WERI-Rb-1 (cell line): ENCODE results near the gene GABRG3.

Source experiments
- DNase-seq: peaks from one replicate; pipeline ENCODE4 v3.0.0-alpha.2; 2020
- H3K27ac ChIP-seq: fragments of 250-450 bp; sonication (Bioruptor Pico); 2 replicates; pipeline ENCODE4 v1.5.1; 2020; ENCODE audit warnings: mild to moderate bottlenecking, moderate library complexity
- H3K27me3 ChIP-seq: fragments of 250-450 bp; sonication (Bioruptor Pico); 2 replicates; pipeline ENCODE4 v1.5.1; 2021; ENCODE audit warnings: mild to moderate bottlenecking, low read depth, moderate library complexity; ENCODE audit not compliant: insufficient read depth, severe bottlenecking
- H3K36me3 ChIP-seq: fragments of 250-450 bp; sonication (Bioruptor Pico); 2 replicates; pipeline ENCODE4 v1.5.1; 2020; ENCODE audit warnings: mild to moderate bottlenecking, moderate library complexity
- H3K4me3 ChIP-seq: 2 replicates; pipeline ENCODE4 v1.5.1; 2011; ENCODE audit warnings: low read depth, mild to moderate bottlenecking, control low read depth, low read length
- H3K9me3 ChIP-seq: fragments of 250-450 bp; sonication (Bioruptor Pico); 2 replicates; pipeline ENCODE4 v1.5.1; 2021; ENCODE audit warnings: mild to moderate bottlenecking, moderate library complexity; ENCODE audit not compliant: severe bottlenecking
- TF ChIP-seq, protein P1 (sequence below): IDR thresholded peaks from 2 replicates; pipeline ENCODE4 v1.5.1; 2011; ENCODE audit warnings: low read depth, mild to moderate bottlenecking, control low read depth, inconsistent platforms, low read length

Gene GABRG3

DNA sequence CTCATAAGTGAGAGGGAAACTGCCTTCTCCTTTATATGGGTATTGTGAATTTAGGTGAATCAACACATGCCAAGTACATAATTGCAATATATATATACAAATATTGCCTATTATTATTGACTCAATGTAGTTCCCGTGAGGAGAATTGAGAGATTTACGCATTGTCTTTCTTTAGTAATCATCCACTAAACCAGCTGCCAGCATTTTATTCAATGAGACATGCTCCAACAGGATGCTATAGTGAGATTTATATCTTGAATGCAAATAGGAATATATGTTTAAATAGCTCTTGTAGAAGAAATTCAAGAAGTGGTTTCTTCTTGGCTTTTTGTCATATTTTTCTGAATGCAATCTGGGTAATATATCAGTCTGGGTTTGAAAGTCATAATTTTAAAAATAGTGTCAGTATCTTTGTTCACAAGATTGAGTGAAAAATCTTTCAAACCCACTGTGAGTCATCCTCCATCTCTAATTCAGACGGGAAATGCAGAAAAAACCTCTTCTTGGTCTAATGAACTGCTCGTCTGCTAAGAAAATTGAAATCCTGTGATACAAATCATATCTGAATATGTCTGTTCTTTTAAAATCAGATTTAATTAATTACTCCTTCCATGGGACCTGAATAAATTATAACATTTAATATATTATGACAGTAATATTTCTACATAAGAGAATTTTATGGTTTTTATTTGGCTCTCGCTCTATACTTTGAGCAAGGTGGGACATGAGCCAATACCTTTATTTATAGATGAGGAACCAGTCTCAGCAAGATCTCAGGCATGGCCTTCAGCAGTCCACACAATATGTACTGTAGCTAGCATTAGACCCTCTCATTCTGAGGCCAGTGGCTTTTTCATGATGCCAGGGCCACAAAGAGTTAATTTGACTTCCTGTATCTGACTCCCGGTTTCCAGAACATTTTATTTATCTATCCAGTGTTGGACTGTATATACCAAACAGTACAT lies 516.0 kb downstream of the GABRG3 start:
- Histone ChIP-seq H3K27ac (no peak overlapping the region), H3K4me3 (no peak overlapping the region), H3K36me3 (no peaks in the 10 kb centered on the region), H3K9me3 (no peaks in the 10 kb centered on the region), H3K27me3 (no peaks in the 10 kb centered on the region)
- DNase-seq: no peak
- TF ChIP-seq, protein P1, sequence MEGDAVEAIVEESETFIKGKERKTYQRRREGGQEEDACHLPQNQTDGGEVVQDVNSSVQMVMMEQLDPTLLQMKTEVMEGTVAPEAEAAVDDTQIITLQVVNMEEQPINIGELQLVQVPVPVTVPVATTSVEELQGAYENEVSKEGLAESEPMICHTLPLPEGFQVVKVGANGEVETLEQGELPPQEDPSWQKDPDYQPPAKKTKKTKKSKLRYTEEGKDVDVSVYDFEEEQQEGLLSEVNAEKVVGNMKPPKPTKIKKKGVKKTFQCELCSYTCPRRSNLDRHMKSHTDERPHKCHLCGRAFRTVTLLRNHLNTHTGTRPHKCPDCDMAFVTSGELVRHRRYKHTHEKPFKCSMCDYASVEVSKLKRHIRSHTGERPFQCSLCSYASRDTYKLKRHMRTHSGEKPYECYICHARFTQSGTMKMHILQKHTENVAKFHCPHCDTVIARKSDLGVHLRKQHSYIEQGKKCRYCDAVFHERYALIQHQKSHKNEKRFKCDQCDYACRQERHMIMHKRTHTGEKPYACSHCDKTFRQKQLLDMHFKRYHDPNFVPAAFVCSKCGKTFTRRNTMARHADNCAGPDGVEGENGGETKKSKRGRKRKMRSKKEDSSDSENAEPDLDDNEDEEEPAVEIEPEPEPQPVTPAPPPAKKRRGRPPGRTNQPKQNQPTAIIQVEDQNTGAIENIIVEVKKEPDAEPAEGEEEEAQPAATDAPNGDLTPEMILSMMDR: no peak

DNA sequence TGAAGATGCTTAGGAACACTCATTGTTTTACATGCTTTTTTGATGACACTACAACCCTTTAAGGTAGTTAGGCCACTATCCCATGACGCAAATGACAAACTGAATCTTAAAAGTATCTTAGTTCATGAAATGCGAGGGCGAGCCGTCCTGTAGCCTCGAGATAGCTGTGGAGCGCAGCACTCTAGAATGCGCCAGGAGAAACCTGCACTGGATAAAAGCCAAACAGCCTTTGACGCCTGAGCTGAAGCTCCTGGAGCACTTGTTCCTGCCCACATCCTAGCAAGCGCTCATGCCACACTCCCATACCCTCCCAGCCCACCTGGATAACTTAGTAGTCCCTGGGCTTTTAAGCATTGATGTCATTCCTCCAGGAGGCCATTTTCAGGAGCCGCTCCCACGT lies 516.9 kb downstream of the GABRG3 start:
- Histone ChIP-seq H3K4me3 (no peak overlapping the region), H3K9me3 (no peaks in the 10 kb centered on the region), H3K27ac (no peak overlapping the region), H3K36me3 (no peaks in the 10 kb centered on the region), H3K27me3 (no peaks in the 10 kb centered on the region)
- DNase-seq: no peak
- TF ChIP-seq, protein P1: no peak

DNA sequence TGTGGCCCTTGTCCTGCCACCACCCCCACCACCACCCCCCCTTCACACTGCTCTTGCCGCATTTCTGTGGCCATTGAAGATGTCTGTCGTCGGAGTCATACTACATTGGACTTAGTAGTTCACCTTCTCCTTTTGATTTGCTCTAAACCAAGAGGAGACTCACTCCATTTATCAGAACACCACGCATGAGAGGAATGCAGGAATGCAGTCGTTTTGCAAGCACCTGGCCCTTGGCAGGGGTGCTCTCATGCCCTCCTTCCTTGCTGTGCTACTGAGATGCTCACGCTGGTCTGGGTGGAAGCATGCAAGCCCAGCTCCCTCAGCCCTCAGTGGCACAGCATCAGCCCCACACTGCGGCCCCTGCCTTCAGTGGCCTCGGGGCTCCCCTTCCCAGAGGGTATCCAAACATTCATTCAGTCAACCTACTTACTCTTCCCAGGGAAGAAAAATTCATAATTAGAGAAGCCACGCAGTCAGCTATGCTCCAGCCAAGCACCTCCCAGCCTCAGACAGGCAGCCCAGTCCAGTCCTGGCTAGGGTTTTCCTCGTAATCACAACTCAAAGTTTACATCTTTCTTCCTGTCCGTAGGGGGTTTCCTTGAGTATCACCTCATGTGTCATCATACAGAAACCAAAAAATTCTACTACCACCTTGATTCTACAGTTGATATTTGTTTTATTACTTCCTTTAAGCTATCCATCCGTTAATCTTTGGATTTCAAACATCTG lies 520.0 kb downstream of the GABRG3 start:
- H3K9me3 ChIP-seq: no peaks in the 10 kb centered on the region
- H3K27ac ChIP-seq: no peak overlapping the region
- H3K27me3 ChIP-seq: no peaks in the 10 kb centered on the region
- H3K4me3 ChIP-seq: no peak overlapping the region
- no peaks in the 10 kb centered on the region for H3K36me3 ChIP-seq
- TF ChIP-seq, protein P1: no peak
- DNase-seq: no peak

DNA sequence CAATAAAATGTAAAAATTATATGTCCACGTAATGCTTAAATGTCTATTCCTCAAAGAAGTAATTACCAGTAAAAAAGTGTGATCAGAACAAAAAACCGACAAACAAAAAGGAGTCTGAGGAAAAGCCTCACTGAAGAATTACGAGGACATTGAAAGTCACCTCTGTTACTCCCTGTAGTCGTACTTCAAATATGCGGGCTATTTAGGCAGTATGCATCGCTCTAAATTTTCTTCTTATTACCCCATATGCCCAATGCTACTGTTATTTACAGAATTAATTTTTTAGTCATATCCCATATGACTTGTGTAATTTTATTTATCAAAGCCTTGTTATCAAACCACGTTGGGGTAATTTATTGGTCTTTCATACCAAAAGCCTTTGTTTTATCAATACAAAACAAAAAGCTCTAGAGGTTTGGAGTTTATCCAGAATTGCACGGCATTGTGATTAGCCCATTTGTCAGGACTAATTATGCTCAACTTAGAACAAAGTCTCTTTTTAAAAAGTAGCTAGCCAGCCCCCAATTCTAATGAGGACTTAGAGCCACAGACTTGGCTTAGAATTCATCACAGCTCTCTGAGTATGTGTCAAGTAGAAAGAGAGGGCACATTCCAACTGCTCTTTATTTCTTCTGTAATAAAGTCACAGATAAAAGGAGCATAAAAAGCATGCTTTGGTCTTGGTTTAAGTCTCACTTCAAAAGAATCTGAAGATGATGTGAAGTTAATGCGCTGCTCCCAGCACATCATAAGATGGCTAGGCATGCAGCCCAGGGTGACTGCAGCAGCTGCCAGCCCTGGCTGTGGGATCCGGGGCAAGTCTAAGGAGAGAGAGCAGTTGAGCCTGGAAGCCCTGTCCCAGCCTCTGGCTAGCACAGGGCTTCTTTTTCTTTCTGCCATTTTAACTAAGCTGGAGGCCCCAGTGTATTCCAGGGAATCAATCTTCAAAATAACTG lies 521.0 kb downstream of the GABRG3 start:
- no peaks in the 10 kb centered on the region for H3K9me3 ChIP-seq

DNA sequence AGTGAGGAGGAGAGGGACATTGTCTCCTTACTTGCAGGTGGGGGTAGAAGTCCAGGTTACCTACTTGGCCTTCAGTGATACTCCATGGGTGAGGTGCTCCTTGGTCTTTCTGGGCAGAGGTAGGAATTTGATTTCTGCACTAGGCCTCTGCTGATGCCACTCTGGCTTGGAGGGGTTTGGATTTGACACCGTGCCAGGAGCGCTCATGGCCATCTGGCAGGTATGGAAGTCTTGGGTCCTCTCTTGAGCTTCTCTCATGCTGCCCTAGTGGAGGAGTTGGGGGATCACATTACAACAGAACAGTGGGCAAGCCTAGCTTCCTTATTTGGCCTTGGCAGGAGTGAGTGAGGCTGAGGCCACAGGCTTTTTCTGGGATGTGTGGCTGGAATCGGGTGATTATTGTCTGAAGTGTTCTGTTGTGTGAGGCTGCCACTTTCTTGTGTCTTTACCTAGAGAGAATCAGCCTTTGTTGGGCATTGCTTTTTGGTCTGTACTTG lies 525.0 kb downstream of the GABRG3 start:
- Histone ChIP-seq H3K36me3 (no peaks in the 10 kb centered on the region), H3K9me3 (no peaks in the 10 kb centered on the region), H3K27ac (no peak overlapping the region), H3K27me3 (no peaks in the 10 kb centered on the region), H3K4me3 (no peak overlapping the region)
- DNase-seq: no peak
- TF ChIP-seq, protein P1: no peak

More for the DNA sequence above, 521.0 kb downstream of the GABRG3 start:
- Histone ChIP-seq H3K4me3 (no peak overlapping the region), H3K36me3 (no peaks in the 10 kb centered on the region), H3K27me3 (no peaks in the 10 kb centered on the region), H3K27ac (no peak overlapping the region)
- no peak for DNase-seq
- TF ChIP-seq, protein P1: no peak
